Fibroblast of skin of back (primary cell): ENCODE measurements around the gene CSPG5. TPM values are rescaled to one million over a fixed set of nuclear protein-coding genes. Genes with fewer than 3 reads are reported as not detected.

Experiments used
- DNase-seq: peaks from one replicate; pipeline ENCODE4 v3.0.0-alpha.2; 2013
- polyA plus RNA-seq, 2 experiments: library from polyadenylated mRNA; unstranded; fragments of 120-200 nt; gene quantifications; one replicate each; pipeline ENCODE4 v1.2.1, GENCODE V29; 2013; ENCODE audit not compliant: insufficient read length in 2 of 2

The CSPG5 gene, protein sequence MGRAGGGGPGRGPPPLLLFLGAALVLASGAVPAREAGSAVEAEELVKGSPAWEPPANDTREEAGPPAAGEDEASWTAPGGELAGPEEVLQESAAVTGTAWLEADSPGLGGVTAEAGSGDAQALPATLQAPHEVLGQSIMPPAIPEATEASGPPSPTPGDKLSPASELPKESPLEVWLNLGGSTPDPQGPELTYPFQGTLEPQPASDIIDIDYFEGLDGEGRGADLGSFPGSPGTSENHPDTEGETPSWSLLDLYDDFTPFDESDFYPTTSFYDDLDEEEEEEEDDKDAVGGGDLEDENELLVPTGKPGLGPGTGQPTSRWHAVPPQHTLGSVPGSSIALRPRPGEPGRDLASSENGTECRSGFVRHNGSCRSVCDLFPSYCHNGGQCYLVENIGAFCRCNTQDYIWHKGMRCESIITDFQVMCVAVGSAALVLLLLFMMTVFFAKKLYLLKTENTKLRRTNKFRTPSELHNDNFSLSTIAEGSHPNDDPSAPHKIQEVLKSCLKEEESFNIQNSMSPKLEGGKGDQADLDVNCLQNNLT
- polyA plus RNA-seq (2013, experiment 1 of 2; ENCODE audit: insufficient read length) = 0.53 TPM
- 0.46 TPM for polyA plus RNA-seq (2013, experiment 2 of 2; ENCODE audit: insufficient read length)

DNA sequence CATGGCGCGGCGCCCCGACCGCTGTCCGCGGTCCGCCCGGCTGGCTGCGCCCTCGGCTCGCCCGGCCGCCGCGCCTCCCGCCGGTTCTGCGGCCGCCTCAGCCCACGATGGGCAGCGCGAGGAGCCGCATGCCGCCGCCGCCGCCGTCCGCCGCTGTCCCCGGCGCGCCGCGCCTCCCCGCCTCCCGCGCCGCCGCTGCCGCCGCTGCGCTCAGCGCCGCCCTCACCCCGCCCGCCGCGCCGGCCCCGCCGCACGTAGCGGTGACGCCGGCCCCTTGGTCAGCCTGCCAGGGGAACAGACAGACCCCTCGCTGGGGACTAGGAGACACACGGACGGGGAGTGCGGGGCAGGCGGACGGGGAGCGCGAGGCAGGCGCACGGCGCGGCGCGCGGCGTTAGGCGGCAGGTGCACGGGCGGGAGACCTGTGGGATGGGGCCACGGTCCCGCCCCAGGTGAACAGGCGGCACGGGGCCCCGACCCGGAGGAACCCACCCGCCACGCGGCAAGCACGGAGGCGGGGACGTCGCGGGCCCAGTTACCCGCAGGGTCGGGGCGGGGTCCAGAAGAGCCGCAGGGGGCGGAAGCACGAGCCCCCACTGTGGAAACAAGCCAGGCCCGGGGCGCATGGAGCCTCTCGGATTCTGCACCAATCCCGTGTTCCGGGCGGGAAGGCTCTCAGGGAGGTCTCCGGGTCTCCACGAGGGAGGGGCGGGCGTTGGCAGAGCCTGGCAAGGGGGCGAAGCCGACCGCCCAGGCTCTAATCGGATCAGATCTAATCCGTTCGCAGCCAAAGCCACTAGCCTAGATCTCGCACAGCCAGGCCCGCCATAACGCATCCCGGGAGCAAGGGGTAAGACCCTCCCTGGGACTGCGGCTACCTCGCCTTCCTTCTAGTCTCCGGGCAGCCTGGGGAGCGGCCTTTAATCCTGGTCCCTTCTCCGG lies at the start of gene CSPG5:
CSPG5 (minus strand) TSS at position 175 of the 942 bp plus-strand sequence; CDS start at position 3, 172 bp downstream.
- peak; percentile 15 for DNase-seq

DNA sequence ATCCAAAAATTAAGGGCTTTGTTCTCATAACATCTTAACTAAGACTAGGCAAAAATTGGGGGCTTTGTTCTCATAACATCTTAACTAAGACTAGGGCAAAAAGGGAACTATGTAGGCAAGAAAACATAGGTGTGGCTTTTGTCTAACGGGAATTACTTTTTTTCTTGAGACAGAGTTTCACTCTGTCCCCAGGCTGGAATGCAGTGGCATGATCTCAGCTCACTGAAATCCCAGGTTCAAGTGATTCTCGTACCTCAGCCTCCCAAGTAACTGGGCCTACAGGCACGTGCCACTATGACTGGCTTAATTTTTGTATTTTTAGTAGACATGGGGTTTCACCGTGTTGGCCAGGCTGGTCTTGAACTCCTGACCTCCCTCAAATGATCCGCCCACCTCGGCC lies 49.8 kb upstream of the CSPG5 start:
- no peak for DNase-seq

DNA sequence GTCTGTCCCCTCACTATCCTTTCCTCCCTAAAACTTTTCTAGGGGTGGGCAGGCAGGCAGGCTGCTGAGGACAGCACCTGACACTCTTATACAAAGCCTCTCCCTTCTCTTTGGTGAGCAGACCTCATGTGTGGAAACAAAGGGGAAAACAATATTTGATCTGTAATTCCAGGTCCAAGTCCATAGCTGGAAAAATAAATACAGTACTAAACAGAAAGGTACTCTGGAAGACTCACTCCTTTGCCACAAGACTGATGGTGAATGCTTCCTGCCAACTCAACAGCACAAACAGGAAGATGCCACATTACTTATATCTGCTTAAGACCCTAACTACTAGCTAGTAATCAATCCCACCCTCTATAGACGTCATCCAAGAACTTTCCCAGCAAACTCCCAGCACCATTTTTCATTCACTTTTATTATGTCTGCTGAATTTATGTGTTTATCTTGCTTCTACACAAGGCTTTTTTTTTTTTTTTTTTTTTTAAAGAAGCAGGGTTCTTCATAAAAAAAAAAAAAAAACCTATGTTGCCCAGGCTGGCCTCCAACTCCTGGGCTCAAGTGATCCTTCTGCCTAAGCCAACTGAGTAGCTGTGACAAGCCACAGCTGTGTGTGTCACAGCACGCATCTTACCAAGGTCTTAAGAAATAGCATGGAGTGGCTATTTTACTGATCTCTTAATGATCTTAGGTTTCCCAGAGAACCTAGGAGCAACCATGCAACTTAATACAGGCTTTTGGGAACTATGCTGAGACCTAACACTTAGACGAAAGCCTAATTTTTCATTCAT lies 44.2 kb upstream of the CSPG5 start:
- no peak for DNase-seq

DNA sequence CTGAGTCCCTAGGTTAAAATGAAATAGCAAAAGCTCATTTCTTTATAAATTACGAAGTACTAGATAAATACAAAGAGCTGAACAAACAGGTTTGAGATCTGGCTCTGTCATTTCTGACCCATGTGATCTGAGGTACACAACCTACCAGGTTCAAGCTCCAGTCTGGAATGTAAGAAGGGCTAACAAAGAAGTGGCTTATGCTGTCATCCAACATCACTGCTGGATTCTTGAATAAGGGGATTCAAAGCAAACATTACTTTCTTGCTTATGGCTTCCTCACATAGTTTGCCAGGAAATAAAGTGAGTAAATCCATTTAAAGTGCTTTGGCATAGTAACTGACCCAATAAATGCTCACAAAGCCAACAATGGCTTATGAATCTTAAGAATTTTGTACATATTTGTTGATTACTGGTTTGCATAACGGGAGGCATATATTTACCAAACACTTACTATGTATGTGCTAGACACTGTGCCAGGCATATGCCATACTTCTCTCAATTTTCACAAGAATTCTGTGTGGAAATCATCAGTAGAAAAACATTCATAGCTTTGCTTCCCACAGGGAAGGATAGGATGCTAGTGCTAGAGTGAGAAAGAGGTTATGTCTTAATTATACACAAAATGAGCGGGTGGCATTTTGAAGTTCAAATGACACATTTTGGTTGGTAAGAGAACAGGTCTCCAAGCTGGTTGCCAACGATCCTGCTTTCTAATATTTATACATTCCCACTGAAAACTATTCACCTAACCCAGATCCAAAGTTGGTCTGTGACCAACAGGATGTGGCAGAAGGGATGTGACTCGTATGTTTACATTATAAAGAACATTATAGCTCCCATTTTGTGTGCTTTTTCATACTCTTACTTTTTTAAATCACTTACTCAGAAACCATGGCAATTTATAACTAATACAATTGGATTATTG lies 38.7 kb upstream of the CSPG5 start:
- peak; percentile 81 for DNase-seq

DNA sequence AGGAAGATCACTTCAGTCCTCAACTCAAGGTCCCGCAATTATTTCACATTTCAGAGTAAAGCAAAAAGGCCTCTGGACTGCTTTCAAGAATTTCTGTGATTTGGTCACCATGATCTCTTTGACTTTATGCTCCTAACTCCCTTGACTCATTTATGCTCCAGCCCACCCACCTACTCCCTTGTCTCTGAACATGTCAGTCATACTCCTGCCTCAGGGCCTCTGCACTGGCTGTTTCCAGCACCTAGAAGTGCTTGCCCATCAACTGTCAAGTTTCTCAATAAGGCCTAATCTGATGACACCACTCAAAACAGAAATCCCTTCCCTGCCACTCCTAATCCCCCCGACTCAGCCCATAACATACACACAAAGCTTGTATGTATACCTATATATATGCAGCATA lies 36.1 kb upstream of the CSPG5 start:
- DNase-seq = peak; percentile 2

DNA sequence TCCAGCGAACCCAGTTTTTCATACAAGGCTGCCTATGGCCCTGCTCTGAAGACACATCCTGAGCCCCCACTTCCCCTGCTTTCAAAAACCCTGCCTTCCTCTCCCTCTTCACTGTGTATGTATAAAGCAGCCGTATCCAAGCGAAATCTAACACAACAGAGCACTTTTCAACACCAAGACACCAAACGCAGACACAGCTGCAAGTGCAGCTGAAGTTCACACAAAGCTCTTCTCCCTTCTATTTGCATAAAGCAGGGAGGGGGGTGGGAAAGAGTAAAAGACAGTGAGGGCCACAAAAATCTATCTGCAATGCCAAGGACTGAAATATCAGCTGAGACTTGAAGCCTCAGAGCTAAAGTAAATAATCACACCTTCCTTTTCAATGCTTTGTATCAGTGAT lies 35.1 kb upstream of the CSPG5 start:
- peak; percentile 1 for DNase-seq

DNA sequence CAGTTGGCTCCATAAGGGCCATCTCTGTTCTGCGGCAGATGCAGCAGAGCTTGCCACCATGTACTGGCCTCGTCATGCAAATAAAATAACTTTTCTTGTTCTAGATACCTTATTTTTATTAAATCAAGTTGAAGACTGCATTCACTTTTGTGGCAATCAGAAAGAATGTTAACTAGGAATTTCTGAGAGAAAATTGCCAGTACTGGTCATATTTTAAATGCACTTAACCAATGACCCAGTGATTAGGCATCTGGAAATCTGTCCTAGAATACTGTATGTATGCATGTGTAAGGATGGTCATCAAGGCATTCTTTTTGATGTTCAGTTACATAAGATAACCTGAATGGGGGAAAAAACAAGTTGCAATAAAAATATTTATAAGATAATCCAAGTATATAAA lies 34.2 kb upstream of the CSPG5 start:
- peak; percentile 58 for DNase-seq

DNA sequence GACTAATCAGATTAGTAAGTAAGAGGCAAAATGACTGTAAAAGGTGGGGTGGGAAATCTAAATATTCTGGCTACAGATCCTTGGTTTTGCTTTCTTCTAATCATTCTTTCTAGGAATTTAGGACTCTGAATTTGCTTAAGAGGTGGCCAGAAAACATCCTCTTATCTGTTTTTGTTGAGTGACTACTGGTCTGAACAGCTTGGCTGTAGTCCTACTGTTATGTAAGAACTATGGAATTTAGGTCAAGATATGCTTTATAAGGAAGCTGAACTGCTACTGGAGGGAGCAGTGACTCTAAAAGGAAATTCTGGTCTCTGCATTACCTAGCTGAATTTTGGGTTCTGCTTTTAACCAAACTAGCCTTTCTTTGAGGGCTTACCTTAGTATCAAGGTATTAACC lies 33.5 kb upstream of the CSPG5 start:
- DNase-seq = peak; percentile 94

DNA sequence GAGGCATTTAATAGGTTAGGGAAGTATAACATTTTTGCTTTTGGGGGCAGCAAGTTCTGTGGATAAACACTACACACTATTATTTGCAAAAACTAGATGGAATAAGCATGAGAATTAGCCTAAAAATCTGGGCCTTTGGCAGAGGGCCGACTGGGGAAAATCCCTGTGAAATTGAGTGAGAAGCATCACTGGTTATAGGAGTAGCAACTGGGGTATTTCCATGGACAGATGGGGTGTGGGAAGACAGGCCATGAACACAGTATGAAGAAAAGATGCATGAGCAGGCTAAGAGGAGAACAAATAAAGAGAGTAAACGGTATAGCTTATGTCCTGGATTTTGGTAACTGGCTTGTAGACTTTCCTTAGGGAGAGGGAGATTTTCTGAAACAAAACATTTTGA lies 32.9 kb upstream of the CSPG5 start:
- no peak for DNase-seq

DNA sequence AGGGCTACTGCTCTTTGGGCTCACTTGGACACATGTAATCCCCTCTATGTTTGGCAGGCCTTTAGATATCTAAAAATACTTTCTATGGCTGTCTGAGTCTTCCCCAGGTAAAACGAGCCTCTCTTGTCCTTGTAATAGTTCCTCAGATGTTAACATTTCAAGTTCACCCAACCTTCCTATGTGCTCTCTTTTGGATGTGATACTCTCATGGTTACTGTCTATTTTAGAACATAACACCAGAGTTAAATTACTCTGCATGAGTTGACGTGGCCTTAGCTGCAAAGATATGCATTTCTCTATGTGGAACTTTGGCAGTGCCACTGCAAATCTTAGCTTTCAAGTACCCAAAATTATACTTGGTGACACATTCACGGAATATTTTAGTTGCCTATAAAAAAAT lies 31.9 kb upstream of the CSPG5 start:
- DNase-seq = no peak

DNA sequence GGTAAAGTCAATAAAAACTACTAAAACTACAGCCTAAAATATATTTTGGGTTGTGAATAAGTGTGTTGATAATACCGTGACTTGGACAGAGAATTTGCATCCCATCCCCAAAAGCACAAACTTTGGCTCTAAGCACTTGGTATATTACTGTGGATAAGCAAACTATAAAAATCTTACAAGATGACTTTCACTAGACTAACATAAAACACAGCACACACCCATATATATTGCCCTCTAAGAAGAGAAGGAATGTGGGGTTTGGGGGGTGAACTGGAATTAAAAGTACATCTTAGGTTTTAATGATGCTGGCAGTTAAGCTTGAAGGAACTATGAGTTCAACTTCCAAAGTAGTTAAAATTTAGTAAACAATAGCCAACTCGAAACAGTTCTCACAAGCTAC lies 28.7 kb upstream of the CSPG5 start:
- no peak for DNase-seq

DNA sequence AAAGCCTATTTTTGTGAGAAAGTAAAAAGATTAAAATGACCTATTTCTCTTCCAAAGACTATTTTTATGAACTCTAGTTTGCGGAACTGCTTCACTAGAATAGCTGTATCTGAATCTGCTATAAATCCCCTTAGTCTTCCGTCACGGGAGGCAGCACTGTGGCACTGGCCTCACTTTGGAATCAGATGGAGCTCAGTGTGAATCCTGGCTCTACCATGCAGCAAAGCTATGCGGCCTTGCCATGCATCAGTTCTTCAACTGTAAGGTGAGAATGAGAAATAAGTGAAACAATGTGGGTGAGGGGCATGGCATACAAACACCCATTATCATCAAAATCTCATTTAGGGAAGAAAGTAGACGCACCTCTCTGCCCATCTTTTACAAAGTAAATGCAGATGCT lies 27.5 kb upstream of the CSPG5 start:
- DNase-seq = no peak

DNA sequence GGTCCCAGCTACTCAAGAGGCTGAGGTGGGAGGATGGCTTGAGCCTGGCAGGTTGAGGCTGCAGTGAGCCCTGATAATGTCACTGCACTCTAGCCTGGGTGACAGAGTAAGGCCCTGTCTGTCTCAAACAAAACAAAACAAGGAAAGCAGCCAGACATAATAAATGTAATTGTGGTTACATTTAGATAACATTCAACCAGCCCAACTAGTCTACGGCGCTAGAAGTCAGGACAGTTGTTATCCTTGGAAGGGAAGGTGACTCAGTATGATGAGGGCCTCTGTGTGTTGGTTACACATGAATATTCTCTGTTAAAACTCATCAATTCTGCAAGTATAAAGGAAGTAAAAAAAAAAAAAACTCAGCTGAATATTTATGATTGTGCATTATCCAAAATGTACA lies 27.0 kb upstream of the CSPG5 start:
- peak; percentile 87 for DNase-seq

DNA sequence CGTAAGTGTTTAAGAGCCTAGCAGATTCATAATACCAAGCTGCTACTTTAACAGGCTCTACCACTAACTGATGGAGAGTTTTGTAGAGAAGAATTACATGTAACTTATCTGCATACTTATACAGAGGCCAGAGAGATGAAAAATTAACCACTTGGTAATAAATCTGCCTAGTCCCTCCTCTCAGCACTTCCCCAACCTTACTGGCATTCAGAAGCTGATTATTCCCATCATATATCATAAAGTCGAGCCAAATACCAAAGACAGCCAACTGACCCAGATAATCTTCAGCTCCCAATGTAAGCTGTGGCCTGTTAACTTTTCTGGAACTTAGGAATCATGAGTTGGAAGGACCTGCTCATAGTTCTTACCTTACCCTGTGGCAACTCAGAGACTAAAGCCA lies 25.5 kb upstream of the CSPG5 start:
- no peak for DNase-seq

DNA sequence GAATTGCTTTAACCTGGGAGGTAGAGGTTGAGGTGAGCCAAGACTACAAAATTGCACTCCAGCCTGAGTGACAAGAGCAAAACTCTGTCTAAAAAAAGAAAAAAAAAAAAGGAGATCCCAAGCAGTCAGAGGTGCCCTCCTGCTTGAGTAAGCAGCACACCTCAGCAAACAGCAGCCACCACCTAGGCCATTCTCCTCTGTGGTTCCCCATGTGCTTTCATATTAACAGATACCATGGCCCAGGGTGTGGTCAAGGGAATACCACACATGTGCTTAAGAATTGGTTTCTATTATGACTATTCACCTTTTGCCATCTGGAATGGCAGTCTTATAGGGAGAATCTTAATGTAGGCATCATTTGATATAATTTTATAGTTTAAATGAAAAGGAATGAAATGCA lies 24.7 kb upstream of the CSPG5 start:
- no peak for DNase-seq

DNA sequence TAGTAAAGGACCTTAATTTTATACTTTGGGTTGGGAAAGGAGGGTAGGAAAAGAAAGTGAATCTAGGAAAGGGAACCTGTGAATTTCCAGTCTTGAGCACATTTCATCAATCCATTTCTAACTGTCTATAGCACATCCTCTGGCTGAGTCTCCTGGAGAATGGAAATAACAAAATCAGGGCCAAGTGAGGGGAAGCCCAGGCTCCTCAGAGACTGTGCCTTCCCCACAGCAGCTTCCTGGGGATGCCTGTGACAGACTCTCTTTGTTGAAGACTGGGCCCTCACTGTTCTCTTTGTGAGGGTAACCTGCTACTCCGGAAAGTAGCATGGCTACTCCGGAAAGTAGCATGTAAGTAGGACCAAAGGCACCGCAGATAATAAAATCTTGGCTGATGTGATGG lies 22.6 kb upstream of the CSPG5 start:
- DNase-seq = no peak

DNA sequence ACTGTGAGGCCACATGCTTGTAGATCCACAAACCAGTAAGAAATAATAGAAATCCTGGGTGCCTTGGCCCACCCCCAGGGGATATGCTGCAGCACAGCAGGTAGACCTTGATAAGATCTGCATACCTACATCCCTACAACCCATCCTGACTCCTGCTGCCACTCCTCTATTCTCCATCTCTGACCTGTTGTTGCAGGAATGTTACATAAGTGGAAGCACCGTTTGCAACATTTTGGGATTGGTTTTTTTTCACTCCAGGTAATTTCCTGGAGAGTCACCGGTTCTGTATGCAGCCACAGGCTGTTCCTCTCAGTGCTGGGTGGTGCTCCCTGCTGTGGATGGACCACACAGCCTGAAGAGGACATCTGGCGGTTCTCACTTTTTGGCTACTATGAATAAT lies 16.1 kb upstream of the CSPG5 start:
- no peak for DNase-seq

DNA sequence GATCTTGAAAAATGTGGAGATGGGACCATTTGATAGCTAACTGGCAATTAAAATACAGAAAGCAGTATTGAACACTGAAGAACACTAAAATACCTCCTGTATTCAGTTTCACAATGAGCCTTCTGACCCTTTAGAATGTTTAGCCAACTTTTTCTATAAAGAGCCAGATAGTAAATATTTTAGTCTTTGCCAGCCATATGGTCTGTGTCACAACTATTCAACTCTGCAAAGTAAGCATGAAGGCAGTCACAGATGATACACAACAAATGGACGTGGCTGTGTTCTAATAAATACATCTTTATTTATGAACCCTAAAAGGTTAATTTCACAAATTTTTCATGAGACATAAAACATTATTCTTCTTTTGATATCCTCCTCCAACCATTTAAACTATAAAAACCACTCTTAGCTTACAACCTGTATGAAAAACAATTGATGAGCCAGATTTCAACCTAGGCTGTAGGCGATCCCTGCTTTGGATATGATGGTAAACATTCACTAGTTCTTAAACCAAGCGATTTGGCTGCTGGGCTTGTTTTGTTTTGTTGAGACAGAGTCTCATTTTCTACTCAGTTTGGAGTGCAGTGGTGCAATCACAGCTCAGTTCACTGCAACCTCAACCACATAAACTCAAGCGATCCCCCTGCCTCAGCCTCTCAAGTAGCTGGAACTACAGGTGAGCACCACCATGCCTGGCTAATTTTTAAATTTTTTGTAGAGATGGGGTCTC lies 13.6 kb upstream of the CSPG5 start:
- DNase-seq = no peak

DNA sequence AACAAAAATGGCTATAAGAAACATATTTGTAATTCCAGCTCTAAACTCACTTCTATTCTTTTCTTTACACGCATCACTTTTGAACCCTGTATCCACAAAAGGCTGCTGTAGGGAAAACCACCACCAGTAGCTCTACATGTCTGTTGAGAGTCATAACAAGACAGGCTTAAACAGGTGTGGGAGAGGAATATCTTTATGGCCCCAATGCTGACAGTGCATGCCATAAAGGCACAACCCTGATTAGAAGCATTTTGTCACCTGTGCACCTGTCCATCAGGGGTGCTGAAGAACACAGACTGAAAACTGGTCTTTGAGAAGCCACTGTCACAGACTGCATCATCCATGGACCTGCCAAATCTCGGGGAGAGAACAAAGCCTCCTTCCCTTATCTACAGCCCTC lies 11.6 kb upstream of the CSPG5 start:
- DNase-seq = no peak

DNA sequence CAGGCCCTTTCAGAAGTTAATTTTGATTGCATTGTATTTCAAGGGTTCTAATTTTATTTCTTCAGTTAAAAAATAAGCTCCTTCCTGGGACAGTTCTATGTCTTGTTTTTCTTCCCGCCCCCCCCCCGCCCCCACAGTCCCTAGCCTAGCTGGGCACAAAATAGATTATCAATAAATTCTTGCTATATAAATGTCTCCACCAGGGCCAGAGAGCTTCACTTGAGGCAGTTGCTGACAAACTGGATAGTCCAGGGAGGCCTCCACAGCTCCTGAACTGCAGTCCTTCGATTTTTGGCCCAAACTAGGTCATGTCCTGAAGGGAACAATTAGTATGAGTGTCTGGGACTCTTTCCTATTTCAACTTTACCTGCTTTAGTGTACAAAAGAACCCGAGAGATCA lies 9.9 kb upstream of the CSPG5 start:
- DNase-seq = no peak

DNA sequence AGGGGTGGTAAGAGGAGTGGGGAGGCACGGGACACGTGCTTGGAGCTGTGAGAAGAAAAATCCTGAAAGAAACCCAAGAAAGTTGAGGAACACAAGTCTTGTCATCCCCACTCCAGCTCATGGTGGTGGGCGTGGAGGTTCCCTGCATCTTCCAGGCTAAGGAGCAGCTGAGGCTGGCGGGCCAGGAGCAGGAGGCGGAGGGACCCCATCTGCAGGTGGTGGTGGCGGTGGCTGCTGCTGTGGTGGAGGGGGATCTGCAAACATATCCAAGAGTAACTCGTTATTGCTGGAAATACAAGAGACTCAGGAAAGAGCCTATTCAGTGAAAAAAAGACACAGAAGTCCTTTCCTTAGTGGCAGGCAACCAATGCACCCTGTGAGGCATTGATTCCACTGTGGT lies 9.4 kb upstream of the CSPG5 start:
- no peak for DNase-seq
